ENCODE measurements around the gene ABCG8.

Gene ABCG8

GRCh38 chr2:43851011-43851980 is 12.5 kb downstream of the ABCG8 start:
- POLR2A ChIA-PET, result no interaction called here
- no peak for DNase-seq (ENCODE audit: low read depth, low spot score)
- CTCF ChIA-PET, result interaction anchor here (1.6 to 2.7 kb wide), 2 partner anchors 27 to 246 kb away, joined by 3 to 10 read pairs; no protein-coding TSS in a partner anchor
- no peak overlapping the region for H3K4me3 ChIP-seq (ENCODE audit: low read depth, low read length)
- TF ChIP-seq CTCF (IDR thresholded peaks at IDR 0.05; ENCODE audit: insufficient read depth, low read length, missing control alignments), result no peak

GRCh38 chr2:43852196-43852730 is 13.5 kb downstream of the ABCG8 start:
- no peak for TF ChIP-seq CTCF (IDR thresholded peaks at IDR 0.05; ENCODE audit: insufficient read depth, low read length, missing control alignments)
- H3K4me3 ChIP-seq (ENCODE audit: low read depth, low read length), result no peak overlapping the region
- CTCF ChIA-PET, result interaction anchor here (1.6 kb wide), 1 partner anchor 247 kb away, joined by 3 read pairs; no protein-coding TSS in a partner anchor
- POLR2A ChIA-PET, result no interaction called here
- no peak for DNase-seq (ENCODE audit: low read depth, low spot score)

- H3K4me3 ChIP-seq (ENCODE audit: low read depth, low read length), result no peak overlapping the region
- TF ChIP-seq CTCF (IDR thresholded peaks at IDR 0.05; ENCODE audit: insufficient read depth, low read length, missing control alignments), result no peak
- ChIA-PET POLR2A (interaction anchor here (0.5 to 0.7 kb wide), 2 partner anchors 31 to 1511 kb away, joined by 3 read pairs; no protein-coding TSS in a partner anchor), CTCF (interaction anchor here (1.6 kb wide), 1 partner anchor 248 kb away, joined by 3 read pairs; no protein-coding TSS in a partner anchor)
- DNase-seq (ENCODE audit: low read depth, low spot score), result no peak
Measured at GRCh38 chr2:43853141-43854081, 14.6 kb downstream of the ABCG8 start.

DNA sequence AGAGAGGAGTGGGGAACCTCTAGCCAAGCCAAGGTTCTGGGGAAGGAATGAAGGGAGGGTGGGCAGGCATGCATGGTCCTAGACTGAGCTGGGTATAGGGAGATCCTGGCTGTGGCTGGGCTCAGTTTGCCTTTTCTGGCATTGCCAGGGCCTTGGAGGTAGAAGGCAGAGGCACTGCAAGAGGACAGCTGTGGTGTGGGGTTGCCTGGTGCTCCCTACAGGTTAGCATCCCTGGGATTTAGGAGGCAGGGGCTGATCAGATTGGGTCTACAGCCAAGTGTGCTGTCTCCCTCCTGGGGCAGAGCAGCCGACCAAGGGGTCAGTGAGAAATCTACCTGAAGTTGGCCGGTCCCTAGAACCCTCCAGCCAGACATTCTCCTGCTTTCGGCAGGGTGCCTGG is 15.9 kb downstream of the ABCG8 start:
- CTCF ChIA-PET, result no interaction called here

DNA sequence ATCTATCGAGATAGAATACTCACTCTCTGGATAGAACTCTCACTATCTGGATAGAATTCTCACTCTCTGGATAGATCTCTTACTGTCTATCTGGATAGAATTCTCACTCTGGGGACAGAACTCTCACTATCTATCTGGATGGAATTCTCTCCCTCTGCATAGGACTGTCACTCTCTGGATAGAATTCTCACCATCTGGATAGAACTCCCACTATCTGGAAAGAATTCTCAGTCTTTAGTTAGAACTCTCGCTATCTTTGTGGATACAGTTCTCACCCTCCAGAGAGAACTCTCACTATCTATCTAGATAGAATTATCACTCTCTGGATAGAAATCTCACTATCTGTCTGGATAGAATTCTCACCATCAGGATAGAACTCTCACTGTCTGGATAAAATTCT is 16.5 kb downstream of the ABCG8 start:
- ChIA-PET CTCF (no interaction called here), POLR2A (no interaction called here)
- no peak for DNase-seq (ENCODE audit: low read depth, low spot score)
- TF ChIP-seq CTCF (IDR thresholded peaks at IDR 0.05; ENCODE audit: insufficient read depth, low read length, missing control alignments), result no peak
- no peak overlapping the region for H3K4me3 ChIP-seq (ENCODE audit: low read depth, low read length)

More for the DNA sequence above, 15.9 kb downstream of the ABCG8 start:
- no peak for TF ChIP-seq CTCF (IDR thresholded peaks at IDR 0.05; ENCODE audit: insufficient read depth, low read length, missing control alignments)
- H3K4me3 ChIP-seq (ENCODE audit: low read depth, low read length), result no peak overlapping the region
- POLR2A ChIA-PET, result no interaction called here
- DNase-seq (ENCODE audit: low read depth, low spot score), result no peak

All from AG04449 (cell line).